Bronchial epithelial cell (primary cell): ENCODE measurements around the gene NLRP9. TPM values are rescaled to one million over a fixed set of nuclear protein-coding genes. Genes with fewer than 3 reads are reported as not detected.

ENCODE experiments used
- DNase-seq: peaks from one replicate; pipeline ENCODE4 v3.0.0-alpha.2; 2010; ENCODE audit warnings: low read depth
- FAIRE-seq: peaks from 2 replicates; lab custom pipeline; 2011; peaks lifted over from hg19 to GRCh38; lab: Jason Lieb, UNC
- H3K27me3 ChIP-seq: 2 replicates; pipeline ENCODE4 v1.5.1; 2011; ENCODE audit warnings: low read length; ENCODE audit not compliant: control insufficient read depth, insufficient read depth
- H3K36me3 ChIP-seq: 2 replicates; pipeline ENCODE4 v1.5.1; 2011; ENCODE audit warnings: low read length; ENCODE audit not compliant: control insufficient read depth, insufficient read depth
- H3K4me3 ChIP-seq: 2 replicates; pipeline ENCODE4 v1.5.1; 2011; ENCODE audit warnings: mild to moderate bottlenecking, low read depth, low read length, control low read depth
- total RNA-seq: library from RNA; depleted of rRNA; stranded (reverse); fragments of >200 nt; gene quantifications from 2 replicates; pipeline ENCODE4 v1.2.1, GENCODE V29; 2014
- TF ChIP-seq, protein P1 (sequence below): IDR thresholded peaks from 2 replicates; pipeline ENCODE4 v1.5.1; 2011; ENCODE audit warnings: mild to moderate bottlenecking, moderate library complexity, low read length, control low read depth, inconsistent platforms; ENCODE audit not compliant: insufficient read depth, severe bottlenecking

NLRP9 gene
- total RNA-seq, 1 donor from 2014 or later = not detected

DNA sequence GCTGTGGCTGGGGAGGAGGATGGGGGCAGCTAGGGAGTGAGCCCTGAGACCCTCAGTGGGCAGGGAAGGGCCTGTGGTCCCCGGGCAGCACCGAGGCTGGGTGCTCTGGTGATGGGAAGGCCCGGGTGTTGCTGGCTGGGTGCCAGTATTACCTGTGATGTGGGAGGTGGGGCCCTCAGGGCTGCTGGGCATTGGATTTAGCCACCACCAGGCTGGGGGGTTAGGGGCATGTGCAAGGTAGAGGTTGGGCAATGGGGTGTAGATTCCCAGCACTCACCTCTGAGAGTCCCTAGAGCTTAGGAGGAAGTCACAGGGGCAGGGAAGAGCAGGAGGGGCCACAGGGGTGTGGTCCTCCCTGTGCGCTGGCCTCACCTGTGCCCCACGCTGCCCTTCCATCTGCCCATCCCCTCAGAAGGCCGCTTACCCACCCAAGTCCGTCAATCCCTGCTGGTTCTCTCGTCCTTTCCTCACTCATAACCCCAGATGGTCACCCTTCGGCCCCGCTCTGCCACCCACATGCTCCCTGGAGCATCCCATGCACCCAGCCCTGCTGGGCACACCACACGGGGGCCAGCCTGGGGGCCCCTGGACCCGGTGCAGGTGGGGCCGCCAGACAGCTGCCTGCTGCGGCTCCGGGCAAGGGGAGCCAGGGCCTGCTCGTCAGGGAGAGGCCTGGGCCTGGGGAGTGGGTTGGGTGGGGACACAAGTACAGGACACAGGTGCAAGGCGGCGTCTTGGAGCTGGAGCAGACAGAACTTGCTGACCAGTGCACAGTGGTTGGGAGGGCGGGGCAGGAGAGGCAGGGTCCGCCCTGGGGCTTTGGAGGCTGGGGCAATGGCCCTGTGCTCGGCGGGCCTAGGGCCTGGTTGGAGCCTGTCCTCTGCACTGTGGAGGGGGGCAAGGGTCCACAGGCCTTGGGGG, 50.7 kb downstream of the NLRP9 start:
- no peak for DNase-seq
- Histone ChIP-seq H3K4me3 (no peak overlapping the region), H3K27me3 (no peaks in the 10 kb centered on the region), H3K36me3 (peaks cover 41% of the 10 kb centered on the region)
- TF ChIP-seq, protein P1, sequence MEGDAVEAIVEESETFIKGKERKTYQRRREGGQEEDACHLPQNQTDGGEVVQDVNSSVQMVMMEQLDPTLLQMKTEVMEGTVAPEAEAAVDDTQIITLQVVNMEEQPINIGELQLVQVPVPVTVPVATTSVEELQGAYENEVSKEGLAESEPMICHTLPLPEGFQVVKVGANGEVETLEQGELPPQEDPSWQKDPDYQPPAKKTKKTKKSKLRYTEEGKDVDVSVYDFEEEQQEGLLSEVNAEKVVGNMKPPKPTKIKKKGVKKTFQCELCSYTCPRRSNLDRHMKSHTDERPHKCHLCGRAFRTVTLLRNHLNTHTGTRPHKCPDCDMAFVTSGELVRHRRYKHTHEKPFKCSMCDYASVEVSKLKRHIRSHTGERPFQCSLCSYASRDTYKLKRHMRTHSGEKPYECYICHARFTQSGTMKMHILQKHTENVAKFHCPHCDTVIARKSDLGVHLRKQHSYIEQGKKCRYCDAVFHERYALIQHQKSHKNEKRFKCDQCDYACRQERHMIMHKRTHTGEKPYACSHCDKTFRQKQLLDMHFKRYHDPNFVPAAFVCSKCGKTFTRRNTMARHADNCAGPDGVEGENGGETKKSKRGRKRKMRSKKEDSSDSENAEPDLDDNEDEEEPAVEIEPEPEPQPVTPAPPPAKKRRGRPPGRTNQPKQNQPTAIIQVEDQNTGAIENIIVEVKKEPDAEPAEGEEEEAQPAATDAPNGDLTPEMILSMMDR = no peak
- FAIRE-seq = no peak

DNA sequence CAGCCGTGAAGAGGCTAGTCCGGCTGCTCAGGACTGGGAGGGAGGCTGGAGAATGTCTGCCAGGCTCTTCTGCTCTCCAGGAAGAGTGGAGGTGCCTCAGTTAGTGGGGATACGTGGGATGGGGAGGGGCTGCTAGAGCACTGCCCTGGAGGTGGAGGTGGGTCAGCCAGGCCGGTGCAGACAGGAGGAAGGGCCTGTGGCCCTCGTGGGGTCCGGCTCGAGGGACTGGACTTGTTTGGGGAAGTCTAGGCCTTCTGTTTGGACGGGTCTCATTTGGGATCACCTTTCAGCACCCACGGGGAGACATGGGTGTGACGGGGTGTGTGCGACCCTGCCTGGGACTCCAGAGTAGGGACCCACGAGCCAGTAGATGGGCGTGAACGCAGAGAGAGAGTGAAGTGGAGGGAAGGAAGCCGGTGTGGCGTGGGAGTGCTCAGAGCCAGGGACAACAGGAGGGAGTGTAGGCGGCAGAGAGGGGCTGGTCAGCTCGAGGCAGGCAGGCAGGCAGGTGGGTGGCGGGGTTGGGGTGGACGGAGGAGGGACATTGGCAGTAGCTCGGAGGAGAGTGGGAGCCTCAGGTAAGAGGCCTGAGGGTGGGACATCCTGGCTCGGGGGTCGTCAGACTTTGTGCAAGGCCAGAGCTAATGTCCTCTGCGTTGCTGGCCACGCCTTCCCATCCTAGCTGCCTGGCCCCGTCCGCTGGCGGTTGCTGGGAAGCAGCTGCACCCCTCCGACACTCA, 51.7 kb downstream of the NLRP9 start:
- peak; percentile 18 for FAIRE-seq
- peaks cover 43% of the 10 kb centered on the region for H3K36me3 ChIP-seq

GRCh38 chr19:55685776-55686175, 52.4 kb downstream of the NLRP9 start:
- H3K4me3 ChIP-seq = no peak overlapping the region
- TF ChIP-seq, protein P1 = no peak
- H3K27me3 ChIP-seq = no peaks in the 10 kb centered on the region
- no peak for FAIRE-seq
- peaks cover 45% of the 10 kb centered on the region for H3K36me3 ChIP-seq
- DNase-seq = no peak

More for the DNA sequence above, 51.7 kb downstream of the NLRP9 start:
- TF ChIP-seq, protein P1 = no peak
- Histone ChIP-seq H3K4me3 (no peak overlapping the region), H3K27me3 (no peaks in the 10 kb centered on the region)
- no peak for DNase-seq

DNA sequence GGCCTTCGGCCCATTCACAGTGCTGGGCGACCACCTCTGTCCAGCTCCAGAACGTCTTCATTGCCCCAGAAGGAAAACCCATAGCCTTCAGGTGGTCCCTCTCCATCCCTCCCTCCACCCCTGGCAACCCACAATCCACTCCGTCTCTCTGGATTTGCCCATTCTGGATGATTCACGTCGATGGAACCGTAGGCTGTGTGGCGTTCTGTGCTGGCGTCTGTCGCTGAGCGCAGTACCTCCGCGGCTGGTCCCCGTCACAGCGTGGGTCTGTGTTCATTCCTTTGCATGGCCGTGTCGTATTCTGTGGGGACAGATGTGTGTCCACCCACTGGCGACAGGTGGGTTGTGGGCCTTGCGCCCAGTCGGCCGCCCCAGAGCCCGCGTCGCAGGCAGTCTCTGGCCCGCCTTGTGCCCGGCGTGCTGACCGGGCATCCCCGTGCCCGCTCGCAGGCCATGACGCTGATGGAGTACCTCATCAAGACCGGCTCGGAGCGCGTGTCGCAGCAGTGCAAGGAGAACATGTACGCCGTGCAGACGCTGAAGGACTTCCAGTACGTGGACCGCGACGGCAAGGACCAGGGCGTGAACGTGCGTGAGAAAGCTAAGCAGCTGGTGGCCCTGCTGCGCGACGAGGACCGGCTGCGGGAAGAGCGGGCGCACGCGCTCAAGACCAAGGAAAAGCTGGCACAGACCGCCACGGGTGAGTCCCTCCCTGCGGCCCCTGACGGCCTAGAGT, 53.1 kb downstream of the NLRP9 start:
- no peak overlapping the region for H3K4me3 ChIP-seq
- DNase-seq (no peak), FAIRE-seq (no peak)
- no peaks in the 10 kb centered on the region for H3K27me3 ChIP-seq
- TF ChIP-seq, protein P1 = no peak
- H3K36me3 ChIP-seq = peaks cover 43% of the 10 kb centered on the region

GRCh38 chr19:55683449-55684261, 54.5 kb downstream of the NLRP9 start:
- H3K4me3 ChIP-seq = no peak overlapping the region
- H3K36me3 ChIP-seq = peaks cover 42% of the 10 kb centered on the region
- DNase-seq (no peak), FAIRE-seq (no peak)
- TF ChIP-seq, protein P1 = no peak
- H3K27me3 ChIP-seq = no peaks in the 10 kb centered on the region
